ENCODE results near the gene INS.

The INS gene

GRCh38 chr11:2174361-2174760 lies 13.4 kb upstream of the INS start:
- H3K27ac ChIP-seq (ENCODE audit: low read length), result no peak overlapping the region
- no peaks in the 10 kb centered on the region; the same call in 1 of the 2 replicates for H4K20me1 ChIP-seq (ENCODE audit: insufficient read depth, low read length)
- H3K27me3 ChIP-seq (ENCODE audit: insufficient read depth, low read length, poor library complexity), result no peaks in the 10 kb centered on the region
- no peak overlapping the region for H2AFZ ChIP-seq (ENCODE audit: low read depth, low read length)
- ATAC-seq (ENCODE audit: insufficient read depth, low read depth) (no peak), DNase-seq (no peak)
- no peaks in the 10 kb centered on the region for H3K79me2 ChIP-seq (ENCODE audit: insufficient read depth, low read length)
- H3K4me1 ChIP-seq (ENCODE audit: insufficient read depth, low read length), result no peaks in the 10 kb centered on the region
- H3K9ac ChIP-seq (ENCODE audit: low read depth, low read length), result no peak overlapping the region
- no peaks in the 10 kb centered on the region for H3K36me3 ChIP-seq (ENCODE audit: insufficient read depth, low read length)
- H3K4me2 ChIP-seq (ENCODE audit: insufficient read depth, low read length), result no peak overlapping the region
- no peaks in the 10 kb centered on the region for H3K9me3 ChIP-seq (ENCODE audit: insufficient read depth, low read length, severe bottlenecking)
- TF ChIP-seq, protein P1, sequence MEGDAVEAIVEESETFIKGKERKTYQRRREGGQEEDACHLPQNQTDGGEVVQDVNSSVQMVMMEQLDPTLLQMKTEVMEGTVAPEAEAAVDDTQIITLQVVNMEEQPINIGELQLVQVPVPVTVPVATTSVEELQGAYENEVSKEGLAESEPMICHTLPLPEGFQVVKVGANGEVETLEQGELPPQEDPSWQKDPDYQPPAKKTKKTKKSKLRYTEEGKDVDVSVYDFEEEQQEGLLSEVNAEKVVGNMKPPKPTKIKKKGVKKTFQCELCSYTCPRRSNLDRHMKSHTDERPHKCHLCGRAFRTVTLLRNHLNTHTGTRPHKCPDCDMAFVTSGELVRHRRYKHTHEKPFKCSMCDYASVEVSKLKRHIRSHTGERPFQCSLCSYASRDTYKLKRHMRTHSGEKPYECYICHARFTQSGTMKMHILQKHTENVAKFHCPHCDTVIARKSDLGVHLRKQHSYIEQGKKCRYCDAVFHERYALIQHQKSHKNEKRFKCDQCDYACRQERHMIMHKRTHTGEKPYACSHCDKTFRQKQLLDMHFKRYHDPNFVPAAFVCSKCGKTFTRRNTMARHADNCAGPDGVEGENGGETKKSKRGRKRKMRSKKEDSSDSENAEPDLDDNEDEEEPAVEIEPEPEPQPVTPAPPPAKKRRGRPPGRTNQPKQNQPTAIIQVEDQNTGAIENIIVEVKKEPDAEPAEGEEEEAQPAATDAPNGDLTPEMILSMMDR (IDR thresholded peaks at IDR 0.05; ENCODE audit: borderline replicate concordance, extremely low read depth, low read length, poor library complexity, severe bottlenecking), result no peak
- TF ChIP-seq EZH2 (IDR thresholded peaks at IDR 0.05; ENCODE audit: borderline replicate concordance, low read depth, low read length, severe bottlenecking), result no peak
- H3K4me3 ChIP-seq (ENCODE audit: low read depth in 1 of 2, low read length in 2 of 2), result no peak overlapping the region

DNA sequence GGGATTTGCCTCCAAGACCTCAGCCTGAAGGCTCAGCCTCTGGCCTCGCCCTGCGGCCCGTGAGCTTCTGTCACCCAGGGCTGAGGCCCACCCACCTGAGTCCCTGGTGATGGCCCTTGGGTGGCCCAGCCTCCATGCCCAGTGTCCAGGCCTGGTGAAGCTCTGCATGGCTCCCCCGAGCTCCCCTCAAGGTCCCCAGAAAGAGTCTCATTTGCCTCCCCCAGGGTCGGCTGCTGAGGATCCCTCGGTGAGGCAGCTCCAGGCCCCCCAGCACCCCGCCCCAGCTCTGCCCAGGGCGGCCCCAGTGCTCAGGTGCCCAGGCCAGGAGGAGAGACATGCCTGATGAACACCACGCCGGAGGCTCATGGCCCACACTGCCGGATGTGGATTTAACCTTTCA lies 12.8 kb upstream of the INS start:
- H3K27ac ChIP-seq (ENCODE audit: low read length), result no peak overlapping the region
- no peak overlapping the region for H3K9ac ChIP-seq (ENCODE audit: low read depth, low read length)
- no peak for TF ChIP-seq EZH2 (IDR thresholded peaks at IDR 0.05; ENCODE audit: borderline replicate concordance, low read depth, low read length, severe bottlenecking)
- TF ChIP-seq, protein P1 (IDR thresholded peaks at IDR 0.05; ENCODE audit: borderline replicate concordance, extremely low read depth, low read length, poor library complexity, severe bottlenecking), result no peak
- H3K4me3 ChIP-seq (ENCODE audit: low read depth in 1 of 2, low read length in 2 of 2), result no peak overlapping the region
- no peaks in the 10 kb centered on the region for H3K9me3 ChIP-seq (ENCODE audit: insufficient read depth, low read length, severe bottlenecking)
- H2AFZ ChIP-seq (ENCODE audit: low read depth, low read length), result no peak overlapping the region
- ATAC-seq (ENCODE audit: insufficient read depth, low read depth), result no peak
- no peaks in the 10 kb centered on the region for H3K36me3 ChIP-seq (ENCODE audit: insufficient read depth, low read length)
- no peaks in the 10 kb centered on the region for H3K27me3 ChIP-seq (ENCODE audit: insufficient read depth, low read length, poor library complexity)
- H4K20me1 ChIP-seq (ENCODE audit: insufficient read depth, low read length), result no peaks in the 10 kb centered on the region; the same call in 1 of the 2 replicates
- DNase-seq, result no peak
- no peaks in the 10 kb centered on the region for H3K4me1 ChIP-seq (ENCODE audit: insufficient read depth, low read length)
- no peak overlapping the region for H3K4me2 ChIP-seq (ENCODE audit: insufficient read depth, low read length)
- H3K79me2 ChIP-seq (ENCODE audit: insufficient read depth, low read length), result no peaks in the 10 kb centered on the region

GRCh38 chr11:2173150-2173693 lies 12.2 kb upstream of the INS start:
- Histone ChIP-seq H4K20me1 (ENCODE audit: insufficient read depth, low read length) (no peaks in the 10 kb centered on the region; the same call in 1 of the 2 replicates), H3K36me3 (ENCODE audit: insufficient read depth, low read length) (no peaks in the 10 kb centered on the region), H3K79me2 (ENCODE audit: insufficient read depth, low read length) (no peaks in the 10 kb centered on the region), H3K9me3 (ENCODE audit: insufficient read depth, low read length, severe bottlenecking) (no peaks in the 10 kb centered on the region), H3K4me2 (ENCODE audit: insufficient read depth, low read length) (no peak overlapping the region), H3K27me3 (ENCODE audit: insufficient read depth, low read length, poor library complexity) (no peaks in the 10 kb centered on the region), H3K4me3 (ENCODE audit: low read depth in 1 of 2, low read length in 2 of 2) (no peak overlapping the region), H3K9ac (ENCODE audit: low read depth, low read length) (no peak overlapping the region), H3K27ac (ENCODE audit: low read length) (no peak overlapping the region), H2AFZ (ENCODE audit: low read depth, low read length) (no peak overlapping the region), H3K4me1 (ENCODE audit: insufficient read depth, low read length) (no peaks in the 10 kb centered on the region)
- no peak for TF ChIP-seq EZH2 (IDR thresholded peaks at IDR 0.05; ENCODE audit: borderline replicate concordance, low read depth, low read length, severe bottlenecking)
- TF ChIP-seq, protein P1 (IDR thresholded peaks at IDR 0.05; ENCODE audit: borderline replicate concordance, extremely low read depth, low read length, poor library complexity, severe bottlenecking), result peak; percentile 69
- peak; percentile 36 for DNase-seq
- ATAC-seq (ENCODE audit: insufficient read depth, low read depth), result peak; percentile 68

All from DND-41 (cell line).